ENCODE data around the gene TXNDC2.

TXNDC2 gene

GRCh38 chr18:9858642-9859041 is 27.1 kb upstream of the TXNDC2 start:
- TF ChIP-seq EZH2phosphoT487 (IDR thresholded peaks at IDR 0.05; ENCODE audit: low read depth) (no peak), CTCF (IDR thresholded peaks at IDR 0.05; ENCODE audit: low read depth, low read length) (no peak)
- H3K9me3 ChIP-seq (ENCODE audit: insufficient read depth, low read length) = no peaks in the 10 kb centered on the region
- no peaks in the 10 kb centered on the region for H3K4me1 ChIP-seq (ENCODE audit: low read length)
- no peak overlapping the region for H3K4me3 ChIP-seq (ENCODE audit: low read length)
- no peaks in the 10 kb centered on the region for H4K20me1 ChIP-seq (ENCODE audit: insufficient read depth, low read length)
- H3K27ac ChIP-seq (ENCODE audit: low read length) = no peak overlapping the region
- H3K4me2 ChIP-seq (ENCODE audit: low read length) = no peak overlapping the region
- 0 out of 2 replicates have a peak, but pooled peaks cover 4% of the 10 kb centered on the region for H3K27me3 ChIP-seq (ENCODE audit: low read depth, low read length)
- no peak overlapping the region for H3K9ac ChIP-seq (ENCODE audit: low read length)
- H2AFZ ChIP-seq (ENCODE audit: low read depth, low read length) = no peak overlapping the region
- no peaks in the 10 kb centered on the region for H3K36me3 ChIP-seq (replicated peaks; ENCODE audit: low read depth, low read length)
- no peaks in the 10 kb centered on the region for H3K79me2 ChIP-seq (ENCODE audit: low read length)

DNA sequence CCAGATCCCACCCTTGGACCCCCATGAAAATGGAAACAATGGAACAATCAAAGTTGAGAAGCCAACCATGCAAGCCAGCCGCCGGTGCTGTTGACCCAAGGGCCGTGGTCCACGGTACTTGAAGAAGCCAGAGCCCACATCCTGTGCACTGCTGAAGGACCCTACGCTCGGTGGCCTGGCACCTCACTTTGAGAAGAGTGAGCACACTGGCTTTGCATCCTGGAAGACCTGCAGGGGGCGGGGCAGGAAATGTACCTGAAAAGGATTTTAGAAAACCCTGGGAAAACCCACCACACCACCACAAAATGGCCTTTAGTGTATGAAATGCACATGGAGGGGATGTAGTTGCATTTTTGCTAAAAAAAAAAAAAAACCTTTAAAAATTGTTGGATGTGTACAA is 26.5 kb upstream of the TXNDC2 start:
- Histone ChIP-seq H3K36me3 (replicated peaks; ENCODE audit: low read depth, low read length) (no peaks in the 10 kb centered on the region), H3K4me1 (ENCODE audit: low read length) (no peaks in the 10 kb centered on the region), H3K4me3 (ENCODE audit: low read length) (no peak overlapping the region), H3K79me2 (ENCODE audit: low read length) (no peaks in the 10 kb centered on the region), H2AFZ (ENCODE audit: low read depth, low read length) (no peak overlapping the region), H3K27me3 (ENCODE audit: low read depth, low read length) (0 out of 2 replicates have a peak, but pooled peaks cover 4% of the 10 kb centered on the region), H4K20me1 (ENCODE audit: insufficient read depth, low read length) (no peaks in the 10 kb centered on the region), H3K27ac (ENCODE audit: low read length) (no peak overlapping the region), H3K9ac (ENCODE audit: low read length) (no peak overlapping the region), H3K4me2 (ENCODE audit: low read length) (no peak overlapping the region), H3K9me3 (ENCODE audit: insufficient read depth, low read length) (no peaks in the 10 kb centered on the region)
- no peak for TF ChIP-seq EZH2phosphoT487 (IDR thresholded peaks at IDR 0.05; ENCODE audit: low read depth)

DNA sequence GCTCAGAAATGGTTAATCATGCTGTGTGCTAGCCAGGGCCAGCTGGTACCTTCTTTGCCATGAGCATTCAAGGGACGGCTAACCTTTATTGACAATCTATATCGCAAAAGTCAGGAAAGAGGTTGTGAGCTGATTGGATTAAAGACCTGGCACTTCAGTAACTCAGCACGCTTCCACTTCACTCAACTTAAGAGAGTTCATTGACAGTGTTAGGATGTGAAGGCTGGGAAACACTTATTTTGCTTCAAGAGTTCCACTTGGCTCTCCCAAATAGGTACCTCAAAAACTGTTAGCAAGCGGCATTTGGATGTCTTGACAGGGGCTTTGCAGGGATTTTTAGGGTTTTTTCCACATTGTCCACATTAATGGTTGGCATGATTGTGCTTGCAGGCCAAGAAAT is 25.1 kb upstream of the TXNDC2 start:
- no peak overlapping the region for H2AFZ ChIP-seq (ENCODE audit: low read depth, low read length)
- H3K4me2 ChIP-seq (ENCODE audit: low read length) = no peak overlapping the region
- H3K79me2 ChIP-seq (ENCODE audit: low read length) = no peaks in the 10 kb centered on the region
- no peaks in the 10 kb centered on the region for H3K36me3 ChIP-seq (replicated peaks; ENCODE audit: low read depth, low read length)
- H3K27me3 ChIP-seq (ENCODE audit: low read depth, low read length) = no peaks in the 10 kb centered on the region
- no peak overlapping the region for H3K9ac ChIP-seq (ENCODE audit: low read length)
- H3K4me3 ChIP-seq (ENCODE audit: low read length) = no peak overlapping the region
- TF ChIP-seq CTCF (IDR thresholded peaks at IDR 0.05; ENCODE audit: low read depth, low read length) (no peak), EZH2phosphoT487 (IDR thresholded peaks at IDR 0.05; ENCODE audit: low read depth) (no peak)
- no peak overlapping the region for H3K27ac ChIP-seq (ENCODE audit: low read length)
- H3K9me3 ChIP-seq (ENCODE audit: insufficient read depth, low read length) = no peaks in the 10 kb centered on the region
- no peaks in the 10 kb centered on the region for H4K20me1 ChIP-seq (ENCODE audit: insufficient read depth, low read length)
- H3K4me1 ChIP-seq (ENCODE audit: low read length) = no peaks in the 10 kb centered on the region

DNA sequence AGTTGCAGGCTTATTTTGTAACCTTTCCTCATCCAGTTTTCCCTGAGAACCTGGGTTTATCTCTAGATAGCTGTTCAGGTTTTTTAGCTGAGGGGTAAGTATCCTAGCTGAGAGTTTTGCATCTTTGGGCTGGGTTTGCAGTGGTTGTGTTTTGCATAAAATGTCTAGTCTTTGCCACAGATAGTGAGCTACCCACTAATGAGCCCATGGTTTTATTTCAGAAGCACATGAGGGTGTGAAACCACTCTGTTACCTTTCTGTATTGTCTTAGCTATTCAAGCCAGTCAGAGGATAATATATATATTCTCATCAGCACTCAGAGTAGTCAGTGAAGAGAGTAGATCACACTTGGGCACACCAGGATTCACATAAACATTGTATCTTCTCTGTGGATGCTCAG is 24.6 kb upstream of the TXNDC2 start:
- Histone ChIP-seq H2AFZ (ENCODE audit: low read depth, low read length) (no peak overlapping the region), H3K9me3 (ENCODE audit: insufficient read depth, low read length) (no peaks in the 10 kb centered on the region), H3K4me1 (ENCODE audit: low read length) (no peaks in the 10 kb centered on the region), H3K36me3 (replicated peaks; ENCODE audit: low read depth, low read length) (no peaks in the 10 kb centered on the region), H3K27me3 (ENCODE audit: low read depth, low read length) (no peaks in the 10 kb centered on the region), H3K27ac (ENCODE audit: low read length) (no peak overlapping the region), H3K4me3 (ENCODE audit: low read length) (no peak overlapping the region), H3K4me2 (ENCODE audit: low read length) (no peak overlapping the region), H3K9ac (ENCODE audit: low read length) (no peak overlapping the region), H4K20me1 (ENCODE audit: insufficient read depth, low read length) (no peaks in the 10 kb centered on the region), H3K79me2 (ENCODE audit: low read length) (no peaks in the 10 kb centered on the region)
- TF ChIP-seq EZH2phosphoT487 (IDR thresholded peaks at IDR 0.05; ENCODE audit: low read depth) (no peak), CTCF (IDR thresholded peaks at IDR 0.05; ENCODE audit: low read depth, low read length) (no peak)

DNA sequence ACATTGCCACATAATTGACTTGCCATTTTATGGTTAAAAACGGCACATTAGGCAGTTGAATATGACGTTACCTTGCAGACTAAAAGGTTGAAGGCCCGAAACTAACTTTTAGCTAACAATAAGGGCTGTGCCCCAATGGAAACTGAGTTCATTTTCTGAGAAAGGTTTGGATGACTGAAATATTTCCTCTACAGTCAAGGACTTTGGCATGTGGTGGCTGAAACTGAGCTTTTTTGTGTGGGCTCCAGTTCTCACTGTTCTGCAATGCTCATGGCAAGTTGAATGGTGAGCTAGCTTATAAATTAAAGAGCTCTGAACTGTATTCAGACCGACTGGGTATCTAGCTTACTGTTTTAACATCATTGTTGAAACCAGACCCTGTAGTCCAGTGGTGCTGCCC is 23.8 kb upstream of the TXNDC2 start:
- H3K9ac ChIP-seq (ENCODE audit: low read length) = no peak overlapping the region
- H2AFZ ChIP-seq (ENCODE audit: low read depth, low read length) = no peak overlapping the region

More for the DNA sequence above, 23.8 kb upstream of the TXNDC2 start:
- no peak overlapping the region for H3K4me2 ChIP-seq (ENCODE audit: low read length)
- no peak for TF ChIP-seq CTCF (IDR thresholded peaks at IDR 0.05; ENCODE audit: low read depth, low read length)
- no peak for TF ChIP-seq EZH2phosphoT487 (IDR thresholded peaks at IDR 0.05; ENCODE audit: low read depth)
- no peaks in the 10 kb centered on the region for H4K20me1 ChIP-seq (ENCODE audit: insufficient read depth, low read length)
- H3K4me3 ChIP-seq (ENCODE audit: low read length) = no peak overlapping the region
- H3K4me1 ChIP-seq (ENCODE audit: low read length) = no peaks in the 10 kb centered on the region
- H3K9me3 ChIP-seq (ENCODE audit: insufficient read depth, low read length) = no peaks in the 10 kb centered on the region
- H3K27ac ChIP-seq (ENCODE audit: low read length) = no peak overlapping the region
- no peaks in the 10 kb centered on the region for H3K36me3 ChIP-seq (replicated peaks; ENCODE audit: low read depth, low read length)
- no peaks in the 10 kb centered on the region for H3K79me2 ChIP-seq (ENCODE audit: low read length)
- no peaks in the 10 kb centered on the region for H3K27me3 ChIP-seq (ENCODE audit: low read depth, low read length)
